ENCODE results near the gene TUBA3D. TPM values are rescaled to one million over a fixed set of nuclear protein-coding genes. Genes with fewer than 3 reads are reported as not detected.
A peak's percentile ranks its signal among the peaks of the same experiment; 100 is the strongest.

The TUBA3D gene
- total and polyA plus RNA-seq, 2 of the 13 experiments (the other 11 are each of a cell fraction or from before 2014, with no cell fraction given), result not detected

DNA sequence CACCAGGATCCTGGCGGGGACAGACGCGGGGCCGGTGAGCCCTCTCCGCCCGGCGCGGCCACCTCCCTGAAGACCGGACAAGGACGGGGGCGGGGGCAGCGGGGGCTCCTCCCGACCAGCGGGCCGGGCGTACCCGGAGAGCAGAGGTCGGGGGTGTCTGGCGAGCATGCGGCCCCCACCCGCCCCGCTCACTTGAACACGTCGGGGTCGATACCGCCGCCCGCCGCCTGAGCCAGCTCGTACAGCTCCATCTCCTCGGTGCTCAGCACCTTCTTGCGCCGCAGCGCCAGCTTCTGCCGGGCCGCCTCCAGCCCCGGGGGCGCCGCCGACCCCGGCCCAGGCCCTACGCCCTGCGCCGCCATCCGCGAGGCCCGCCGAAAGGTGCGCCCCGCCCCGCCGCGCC, 16.1 kb downstream of the TUBA3D start, which contains the start of gene MZT2A (continued):
- TF ChIP-seq, protein P1, sequence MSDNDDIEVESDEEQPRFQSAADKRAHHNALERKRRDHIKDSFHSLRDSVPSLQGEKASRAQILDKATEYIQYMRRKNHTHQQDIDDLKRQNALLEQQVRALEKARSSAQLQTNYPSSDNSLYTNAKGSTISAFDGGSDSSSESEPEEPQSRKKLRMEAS (IDR thresholded peaks at IDR 0.05), result peak; percentile 74; the same call in 1 of the 2 replicates

DNA sequence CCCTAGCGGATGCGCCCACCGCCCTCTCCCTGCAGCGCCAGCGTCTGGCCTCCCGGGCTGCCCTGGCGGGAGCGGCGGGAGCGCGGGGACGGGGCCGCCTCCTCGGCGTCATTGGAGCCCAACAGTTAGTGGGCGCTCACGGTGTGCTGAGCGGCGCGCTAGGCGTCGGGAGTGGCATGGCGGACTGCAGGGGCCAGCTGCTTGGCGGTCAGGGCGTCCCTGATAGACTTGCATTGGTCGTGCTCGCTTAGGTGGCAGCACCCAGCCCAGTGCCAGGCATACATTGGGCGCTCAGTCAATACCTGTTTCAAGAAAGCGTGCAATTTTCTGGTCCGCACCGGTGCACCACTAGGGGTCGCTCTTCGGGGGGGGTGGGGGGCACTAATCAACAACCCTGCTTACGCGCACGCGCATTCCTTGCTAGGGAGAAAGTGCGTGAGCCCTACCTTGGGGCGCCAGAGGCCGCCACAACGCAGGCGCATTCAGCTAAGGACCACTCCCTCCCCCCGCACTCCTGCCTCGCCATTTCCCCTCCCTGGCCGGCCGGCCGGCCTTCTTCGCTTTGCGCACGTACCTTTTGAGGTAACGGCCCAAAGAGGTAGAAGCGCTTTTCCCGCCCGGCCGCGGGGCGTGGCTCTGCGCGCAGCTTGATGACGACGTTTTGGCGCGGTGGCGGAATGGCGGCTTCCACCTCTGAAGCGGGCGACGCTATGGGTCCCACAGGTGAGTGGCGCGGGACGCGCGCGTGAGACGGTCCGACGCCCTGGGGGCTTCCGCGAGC, 16.7 kb downstream of the TUBA3D start:
- peaks cover 3% of the 10 kb centered on the region; the same call in 1 of the 2 replicates for H4K20me1 ChIP-seq (ENCODE audit: insufficient read depth, low read length)
- peak overlapping the region; percentile 79 for H3K4me2 ChIP-seq (ENCODE audit: low read depth, low read length)
- no peak overlapping the region for H2AFZ ChIP-seq (ENCODE audit: low read length)
- peaks cover 50% of the 10 kb centered on the region for H3K4me1 ChIP-seq (ENCODE audit: insufficient read depth, low read length)
- ChIA-PET CTCF (ENCODE audit: low intra/inter-chr PET ratio, low total read pairs) (interaction anchor here (1.6 to 2.3 kb wide), 2 partner anchors 79 to 339 kb away, joined by 9 to 14 read pairs; no protein-coding TSS in a partner anchor), POLR2A (interaction anchor here (0.7 to 1.4 kb wide), 5 partner anchors 10 to 400 kb away, joined by 3 to 8 read pairs (median 4); partner anchors contain the start of gene FAM168B)
- 1% methylated on average over 44 of the region's 79 CpGs for WGBS (ENCODE audit: low lambda C conversion rate)
- peaks cover 67% of the 10 kb centered on the region for H3K79me2 ChIP-seq (ENCODE audit: insufficient read depth, low read length)
- peaks cover 2 to 19% of the 10 kb centered on the region in 2 experiments; a peak in 4 of 5 replicates for H3K36me3 ChIP-seq (replicated peaks in 1 of 2; ENCODE audit: control insufficient read depth in 1 of 2, insufficient read depth in 2 of 2, low read length in 2 of 2)
- H3K9ac ChIP-seq (ENCODE audit: insufficient read depth, low read depth, low read length), result peak overlapping the region; percentile 97
- ATAC-seq (peak; percentile 84), FAIRE-seq (peak; percentile 80), DNase-seq (ENCODE audit: low spot score) (peak; percentile 98)
- H3K9me3 ChIP-seq (ENCODE audit: low read length), result no peaks in the 10 kb centered on the region
- H3K27me3 ChIP-seq (ENCODE audit: control insufficient read depth in 1 of 2, insufficient read depth in 2 of 2, low read length in 2 of 2), result no peaks in the 10 kb centered on the region; a peak in 1 of 5 replicates
- peak overlapping the region; percentile 83 for H3K27ac ChIP-seq (ENCODE audit: extremely low read length, insufficient read depth, low read length)
- intact Hi-C loops (cut with micrococcal nuclease; ENCODE audit: unreplicated experiment), result loop anchor here (2.0 to 10.0 kb wide), 4 partner anchors 35 to 338 kb away; partner anchors contain the start of gene CCDC74A
- in situ Hi-C loops (cut with HindIII; ENCODE audit: extremely low pct_ligation_motif_present, low pct_unique_long_range_greater_than_20kb), result loop anchor here (25.0 kb wide), 1 partner anchor 1305 kb away; the partner anchor contains the start of genes MZT2B, SMPD4 and TUBA3E
- peak overlapping the region; percentile 90 to 98 (median 91) for H3K4me3 ChIP-seq (replicated peaks in 1 of 3; ENCODE audit: insufficient read depth in 1 of 3, low read depth in 2 of 3, low read length in 3 of 3)
- no TSS peak for BruUV-seq (replicated peaks)
- 0 out of 2 replicates have a peak, but pooled peaks have one; percentile 38 for TF ChIP-seq EED (CRISPR knock-in tag; IDR thresholded peaks at IDR 0.05)
- TF ChIP-seq ZFP1 (CRISPR knock-in tag; IDR thresholded peaks at IDR 0.05), result no peak
- no peak for TF ChIP-seq TBL1XR1 (IDR thresholded peaks at IDR 0.05; ENCODE audit: borderline replicate concordance, low read length, partially characterized antibody)
- peak; percentile 73; the same call in 1 of the 2 replicates for TF ChIP-seq ZNF124 (CRISPR knock-in tag; IDR thresholded peaks at IDR 0.05)
- TF ChIP-seq, protein P2, sequence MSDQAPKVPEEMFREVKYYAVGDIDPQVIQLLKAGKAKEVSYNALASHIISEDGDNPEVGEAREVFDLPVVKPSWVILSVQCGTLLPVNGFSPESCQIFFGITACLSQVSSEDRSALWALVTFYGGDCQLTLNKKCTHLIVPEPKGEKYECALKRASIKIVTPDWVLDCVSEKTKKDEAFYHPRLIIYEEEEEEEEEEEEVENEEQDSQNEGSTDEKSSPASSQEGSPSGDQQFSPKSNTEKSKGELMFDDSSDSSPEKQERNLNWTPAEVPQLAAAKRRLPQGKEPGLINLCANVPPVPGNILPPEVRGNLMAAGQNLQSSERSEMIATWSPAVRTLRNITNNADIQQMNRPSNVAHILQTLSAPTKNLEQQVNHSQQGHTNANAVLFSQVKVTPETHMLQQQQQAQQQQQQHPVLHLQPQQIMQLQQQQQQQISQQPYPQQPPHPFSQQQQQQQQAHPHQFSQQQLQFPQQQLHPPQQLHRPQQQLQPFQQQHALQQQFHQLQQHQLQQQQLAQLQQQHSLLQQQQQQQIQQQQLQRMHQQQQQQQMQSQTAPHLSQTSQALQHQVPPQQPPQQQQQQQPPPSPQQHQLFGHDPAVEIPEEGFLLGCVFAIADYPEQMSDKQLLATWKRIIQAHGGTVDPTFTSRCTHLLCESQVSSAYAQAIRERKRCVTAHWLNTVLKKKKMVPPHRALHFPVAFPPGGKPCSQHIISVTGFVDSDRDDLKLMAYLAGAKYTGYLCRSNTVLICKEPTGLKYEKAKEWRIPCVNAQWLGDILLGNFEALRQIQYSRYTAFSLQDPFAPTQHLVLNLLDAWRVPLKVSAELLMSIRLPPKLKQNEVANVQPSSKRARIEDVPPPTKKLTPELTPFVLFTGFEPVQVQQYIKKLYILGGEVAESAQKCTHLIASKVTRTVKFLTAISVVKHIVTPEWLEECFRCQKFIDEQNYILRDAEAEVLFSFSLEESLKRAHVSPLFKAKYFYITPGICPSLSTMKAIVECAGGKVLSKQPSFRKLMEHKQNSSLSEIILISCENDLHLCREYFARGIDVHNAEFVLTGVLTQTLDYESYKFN (CRISPR knock-in tag; conservative IDR thresholded peaks at IDR 0.05), result peak; percentile 53; the same call in 1 of the 2 replicates
- peak; percentile 29; the same call in 1 of the 2 replicates for TF ChIP-seq NCOA2 (CRISPR knock-in tag; IDR thresholded peaks at IDR 0.05)
- peak; percentile 66; the same call in 1 of the 2 replicates for TF ChIP-seq FOXK1 (CRISPR knock-in tag; IDR thresholded peaks at IDR 0.05; ENCODE audit: borderline replicate concordance, low read depth)
- TF ChIP-seq RBFOX2 (IDR thresholded peaks at IDR 0.05; ENCODE audit: low read depth, low read length), result peak; percentile 91
- peak; percentile 63 for TF ChIP-seq ZFP90 (CRISPR knock-in tag; IDR thresholded peaks at IDR 0.05; ENCODE audit: borderline replicate concordance)
- no peak for TF ChIP-seq ZNF484 (CRISPR knock-in tag; IDR thresholded peaks at IDR 0.05; ENCODE audit: borderline replicate concordance, low read depth)
- peak; percentile 35 for TF ChIP-seq U2AF1 (optimal IDR thresholded peaks at IDR 0.05; ENCODE audit: low read depth, low read length)
- TF ChIP-seq ZNF430 (CRISPR knock-in tag; IDR thresholded peaks at IDR 0.05), result peak; percentile 53; the same call in 1 of the 2 replicates
- peak; percentile 66; the same call in 1 of the 2 replicates for TF ChIP-seq ZNF335 (CRISPR knock-in tag; IDR thresholded peaks at IDR 0.05)
- TF ChIP-seq, protein P3, sequence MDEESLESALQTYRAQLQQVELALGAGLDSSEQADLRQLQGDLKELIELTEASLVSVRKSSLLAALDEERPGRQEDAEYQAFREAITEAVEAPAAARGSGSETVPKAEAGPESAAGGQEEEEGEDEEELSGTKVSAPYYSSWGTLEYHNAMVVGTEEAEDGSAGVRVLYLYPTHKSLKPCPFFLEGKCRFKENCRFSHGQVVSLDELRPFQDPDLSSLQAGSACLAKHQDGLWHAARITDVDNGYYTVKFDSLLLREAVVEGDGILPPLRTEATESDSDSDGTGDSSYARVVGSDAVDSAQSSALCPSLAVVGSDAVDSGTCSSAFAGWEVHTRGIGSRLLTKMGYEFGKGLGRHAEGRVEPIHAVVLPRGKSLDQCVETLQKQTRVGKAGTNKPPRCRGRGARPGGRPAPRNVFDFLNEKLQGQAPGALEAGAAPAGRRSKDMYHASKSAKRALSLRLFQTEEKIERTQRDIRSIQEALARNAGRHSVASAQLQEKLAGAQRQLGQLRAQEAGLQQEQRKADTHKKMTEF (CRISPR knock-in tag; IDR thresholded peaks at IDR 0.05), result peak; percentile 72; the same call in 1 of the 2 replicates

Measured in HepG2 (cell line).